IPS DF 4.7 (cell line): ENCODE results near the gene ZNF385B.

Source experiments
- DNase-seq: peaks from one replicate; pipeline ENCODE4 v3.0.0-alpha.2; 2013; ENCODE audit warnings: low spot score; ENCODE audit errors: extremely low read depth

ZNF385B gene

DNA sequence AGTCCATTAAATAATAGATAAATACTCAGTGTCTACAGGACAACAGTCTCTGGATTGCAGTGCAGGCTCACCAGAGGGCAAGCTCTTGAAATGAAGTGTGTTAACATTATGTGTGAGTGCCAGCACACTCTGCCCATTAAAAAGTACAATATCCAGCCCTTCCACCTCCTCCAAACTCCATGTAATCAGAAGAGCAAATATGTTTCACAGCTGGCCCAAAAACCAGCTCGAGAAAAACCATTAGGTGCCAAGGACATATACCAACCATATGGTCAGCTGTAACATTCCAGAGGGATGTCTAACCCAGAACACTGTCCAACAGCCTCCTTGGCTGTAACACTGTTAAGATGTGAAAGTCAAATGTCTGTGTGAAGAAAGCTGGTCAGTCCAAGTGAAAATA lies 112.2 kb downstream of the ZNF385B start:
- DNase-seq = no peak

- DNase-seq = no peak
These were observed 114.4 kb downstream of the ZNF385B start for GRCh38 chr2:179746981-179747380.

DNA sequence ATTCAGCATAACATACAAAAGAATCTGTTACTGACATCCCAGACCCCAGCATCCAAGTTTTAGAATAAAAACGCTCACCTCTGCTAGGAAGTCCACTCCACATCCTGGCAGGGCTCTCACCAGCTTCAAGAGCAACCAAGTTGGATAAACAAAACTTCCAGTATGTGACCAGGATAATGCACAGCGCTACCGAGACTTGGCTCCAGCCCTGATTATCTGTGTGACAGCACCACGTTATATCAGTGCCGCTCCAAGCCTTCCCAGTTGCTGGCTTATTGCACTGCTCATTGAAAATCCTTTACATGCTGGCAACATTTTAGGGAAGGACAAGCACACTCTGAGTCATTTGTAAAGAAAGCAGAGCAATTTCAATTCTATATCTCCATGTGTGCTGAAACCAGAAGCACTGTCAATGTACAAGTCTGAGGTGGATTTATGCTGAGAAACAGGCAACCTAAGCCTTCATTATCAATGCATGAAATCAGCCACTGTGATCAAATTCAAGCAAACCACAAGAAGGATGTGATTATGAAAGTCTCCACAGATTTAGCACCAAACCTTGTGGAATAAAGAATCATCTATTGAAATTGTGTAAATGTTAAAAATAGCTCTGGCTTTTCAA lies 115.7 kb downstream of the ZNF385B start:
- DNase-seq = no peak

DNA sequence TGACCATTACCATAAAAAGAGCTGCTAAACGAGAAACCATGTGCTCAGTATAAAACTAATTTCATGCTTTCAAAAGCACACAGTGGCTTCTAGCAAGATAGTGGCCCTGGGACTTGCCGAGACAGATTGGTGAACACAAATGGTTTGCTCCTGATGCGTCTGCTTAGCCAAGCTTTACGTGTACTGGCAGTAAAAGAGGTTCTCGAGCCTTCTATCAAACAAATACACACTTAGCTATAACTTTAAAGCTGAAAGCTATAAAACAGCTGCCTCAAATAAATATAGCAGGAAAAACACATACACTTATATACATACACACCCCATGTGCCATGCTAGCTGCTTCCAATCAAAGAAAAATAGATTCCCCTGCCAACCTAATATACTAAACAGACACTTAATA lies 117.0 kb downstream of the ZNF385B start:
- DNase-seq = no peak

- no peak for DNase-seq
These were observed 120.1 kb downstream of the ZNF385B start for GRCh38 chr2:179741317-179741716.

DNA sequence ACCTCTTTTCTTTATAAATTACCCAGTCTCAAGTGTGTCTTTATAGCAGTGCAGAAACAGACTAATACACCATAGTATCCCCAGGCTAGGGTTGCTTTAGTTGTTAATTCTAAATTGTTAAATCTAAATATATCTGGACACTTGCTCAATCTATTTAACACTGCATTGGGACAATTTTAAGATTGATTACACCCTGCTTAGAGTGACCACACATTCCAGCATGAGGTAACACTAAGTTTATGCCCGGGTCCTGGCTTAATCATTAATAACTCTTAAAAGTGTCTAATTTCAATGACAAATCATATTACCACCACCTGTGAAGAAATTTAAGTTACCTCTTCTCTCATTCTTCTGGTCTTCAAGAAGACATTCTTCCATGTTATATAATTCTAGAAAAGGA lies 131.4 kb downstream of the ZNF385B start:
- no peak for DNase-seq

- DNase-seq = no peak
These were observed 134.8 kb downstream of the ZNF385B start for GRCh38 chr2:179726461-179727180.

GRCh38 chr2:179724403-179724802 lies 137.0 kb downstream of the ZNF385B start:
- no peak for DNase-seq

DNA sequence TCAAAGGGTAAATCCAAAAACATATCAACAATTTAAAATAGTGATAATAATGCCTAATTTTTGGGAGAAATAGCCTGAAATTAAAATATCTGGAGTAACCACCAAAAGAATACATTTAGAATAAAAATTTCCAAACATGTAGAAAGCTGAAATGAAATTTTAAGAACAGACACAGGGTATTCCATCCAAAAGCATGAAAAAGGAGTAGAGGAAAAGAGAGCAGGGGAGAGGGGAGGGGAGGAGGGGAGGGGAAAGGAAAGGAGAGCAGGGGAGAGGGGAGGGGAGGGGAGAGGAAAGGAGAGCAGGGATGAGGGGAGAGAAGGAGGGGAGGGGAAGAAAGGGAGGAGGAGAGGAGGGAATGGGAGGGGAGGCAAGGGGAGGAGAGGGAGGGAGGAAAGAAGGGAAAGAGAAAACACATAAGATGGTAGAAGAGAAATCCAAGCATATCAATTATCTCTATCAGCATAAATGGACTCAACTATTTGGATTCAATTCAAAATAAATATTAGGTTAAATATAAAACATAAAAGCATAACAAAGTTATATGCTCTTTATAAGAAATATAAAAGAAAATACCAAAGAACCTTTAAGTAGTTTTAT lies 141.1 kb downstream of the ZNF385B start:
- no peak for DNase-seq

- no peak for DNase-seq
These were observed 145.5 kb downstream of the ZNF385B start for GRCh38 chr2:179715871-179716270.

DNA sequence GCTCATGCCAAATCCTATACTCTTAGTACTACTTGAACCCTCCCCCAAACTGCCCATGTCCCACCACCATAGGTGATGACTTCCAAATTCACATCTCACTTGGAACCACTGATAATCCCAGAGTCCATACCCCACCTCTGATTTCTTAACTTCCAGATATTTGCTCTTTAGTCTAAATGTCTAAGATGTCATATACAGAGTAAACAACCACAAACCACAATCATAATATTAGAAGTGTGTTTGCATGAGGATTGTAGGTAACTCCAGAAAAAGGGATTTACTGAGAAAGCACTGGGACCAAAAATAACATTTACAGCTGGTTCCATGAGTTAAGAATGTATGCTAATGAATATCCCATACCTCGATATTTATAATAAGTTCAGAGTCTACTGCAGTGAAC lies 146.2 kb downstream of the ZNF385B start:
- no peak for DNase-seq

DNA sequence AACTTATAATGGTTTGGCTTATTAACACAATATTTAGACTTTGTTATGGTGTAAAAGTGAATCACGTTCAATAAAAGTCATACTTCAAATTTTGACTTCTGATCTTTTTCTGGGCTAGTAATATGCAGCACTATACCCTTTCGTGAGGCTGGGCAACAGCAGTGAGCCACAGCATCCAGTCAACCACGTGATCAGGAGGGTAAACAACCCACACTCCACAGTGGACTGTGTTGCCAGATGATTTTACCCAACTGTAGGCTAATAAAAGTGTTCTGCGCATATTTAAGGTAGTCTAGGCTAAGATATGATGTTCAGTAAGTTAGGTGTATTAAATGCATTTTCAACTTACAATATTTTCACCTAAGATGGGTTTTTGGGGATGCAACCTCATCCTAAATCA lies 148.6 kb downstream of the ZNF385B start:
- DNase-seq = no peak

DNA sequence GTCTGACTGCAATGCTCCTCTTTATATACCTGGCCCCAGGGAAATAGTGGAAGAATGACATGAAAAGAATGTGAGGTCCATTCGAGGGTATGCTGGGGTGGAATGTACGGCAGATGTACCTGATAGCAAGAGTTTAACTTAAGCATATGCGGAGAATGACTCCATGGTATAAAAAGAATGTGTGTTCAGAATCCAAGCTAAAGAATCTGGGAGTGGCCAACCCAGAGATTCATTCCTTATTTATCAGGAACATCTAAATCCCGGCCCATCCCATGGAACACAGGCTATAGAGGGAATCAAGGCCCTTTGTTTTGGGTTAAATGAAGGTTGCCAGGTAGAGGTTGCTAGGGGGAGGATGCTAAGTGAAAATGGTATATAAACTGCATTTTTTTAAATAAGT lies 150.0 kb downstream of the ZNF385B start:
- DNase-seq = no peak

- no peak for DNase-seq
These were observed 157.7 kb downstream of the ZNF385B start for GRCh38 chr2:179703702-179704101.

GRCh38 chr2:179702912-179703311 lies 158.5 kb downstream of the ZNF385B start:
- no peak for DNase-seq

- DNase-seq = no peak
These were observed 159.8 kb downstream of the ZNF385B start for GRCh38 chr2:179701524-179702110.

GRCh38 chr2:179695486-179695885 lies 165.9 kb downstream of the ZNF385B start:
- DNase-seq = no peak

- no peak for DNase-seq
These were observed 166.4 kb downstream of the ZNF385B start for GRCh38 chr2:179694963-179695362.

DNA sequence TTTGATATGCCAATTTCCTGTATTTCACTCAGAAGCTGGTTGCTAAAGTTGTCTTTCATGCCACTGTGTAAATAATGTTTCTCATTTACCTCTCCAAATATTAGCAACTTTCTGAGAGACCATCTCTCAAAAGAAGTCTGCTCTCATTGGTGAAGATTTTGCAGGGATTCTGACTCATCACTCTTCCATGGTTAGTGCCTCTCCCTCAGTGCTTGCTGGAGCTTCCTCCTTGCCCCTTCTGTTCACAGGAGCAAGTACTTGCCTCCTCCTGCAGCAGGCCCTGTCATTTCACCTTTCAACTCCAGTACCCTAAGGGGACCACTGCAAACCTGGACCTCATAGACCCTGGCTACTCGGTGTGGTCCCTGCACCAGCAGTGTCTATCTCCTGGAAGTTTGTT lies 168.8 kb downstream of the ZNF385B start:
- DNase-seq = no peak

DNA sequence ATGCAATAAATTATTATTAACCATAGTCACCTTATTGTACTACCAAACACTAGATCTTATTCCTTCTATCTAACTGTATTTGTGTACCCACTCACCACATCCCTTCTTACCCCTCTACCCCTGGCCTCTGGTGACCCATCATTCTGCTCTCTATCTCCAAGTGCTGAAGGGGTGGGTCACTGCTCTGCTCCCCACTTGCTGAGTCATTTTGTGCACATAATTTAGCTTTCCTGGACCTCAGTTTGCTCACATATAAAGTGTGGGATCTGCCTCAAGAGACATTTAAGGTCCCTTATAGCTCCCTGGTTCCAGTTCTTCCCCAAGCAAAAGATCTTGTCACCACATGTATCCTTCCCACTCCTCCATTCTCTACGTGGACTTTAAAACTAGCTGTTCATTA lies 169.4 kb downstream of the ZNF385B start:
- no peak for DNase-seq

DNA sequence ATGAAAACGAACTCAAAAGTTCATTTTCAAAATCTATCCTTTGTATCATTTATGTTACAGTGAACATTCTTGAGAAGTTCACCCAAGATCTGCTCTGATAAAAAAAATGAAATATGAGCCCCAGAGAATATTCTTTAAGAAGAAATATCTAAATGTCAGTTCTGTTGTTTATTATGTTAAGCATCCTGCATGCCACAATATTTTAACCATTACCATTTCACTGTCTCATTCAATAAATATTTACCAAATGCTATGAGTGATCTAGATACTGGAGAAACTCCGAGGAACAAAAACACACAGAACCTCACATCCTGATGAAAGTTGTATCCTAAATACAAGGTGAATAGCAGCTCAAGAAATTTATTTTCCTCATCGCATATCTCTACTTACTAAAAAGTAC lies 170.2 kb downstream of the ZNF385B start:
- DNase-seq = no peak

GRCh38 chr2:179686718-179687342 lies 174.6 kb downstream of the ZNF385B start:
- no peak for DNase-seq
